Stimulated activated CD8-positive, alpha-beta memory T cell treated with anti-CD3 and anti-CD28 coated beads, Interleukin-12 subunit alpha, Interleukin-12 subunit beta, amount 100 ng/mL, for 4 hours (primary cell): Measurements from ENCODE around the gene TAF4.
"Not testable (repeated sequence)": the region's sequence is repeated elsewhere in the genome, so short reads cannot be mapped to it uniquely, and the experiment has no call there.

Source experiments
- DNase-seq: peaks from one replicate; pipeline ENCODE4 v3.0.0-alpha.2; 2020; ENCODE audit warnings: low read depth

The TAF4 gene

DNA sequence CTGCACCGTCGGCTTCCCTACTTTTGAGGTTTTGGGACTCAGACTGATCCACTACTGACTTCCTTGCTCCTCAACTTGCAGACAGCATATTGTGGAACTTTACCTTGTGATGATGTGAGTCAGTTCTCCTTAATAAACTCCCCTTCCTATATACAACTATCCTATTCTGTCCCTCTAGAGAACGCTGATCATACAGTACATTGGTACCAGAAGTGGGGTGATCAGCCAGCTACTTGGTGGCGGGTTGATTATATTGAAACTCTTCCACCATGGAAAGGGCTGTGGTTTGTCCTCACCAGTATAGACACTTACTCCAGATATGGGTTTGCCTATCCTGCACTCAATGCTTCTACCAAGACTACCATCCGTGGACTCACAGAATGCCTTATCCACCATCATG, 7.6 kb upstream of the TAF4 start:
- no peak for DNase-seq

DNA sequence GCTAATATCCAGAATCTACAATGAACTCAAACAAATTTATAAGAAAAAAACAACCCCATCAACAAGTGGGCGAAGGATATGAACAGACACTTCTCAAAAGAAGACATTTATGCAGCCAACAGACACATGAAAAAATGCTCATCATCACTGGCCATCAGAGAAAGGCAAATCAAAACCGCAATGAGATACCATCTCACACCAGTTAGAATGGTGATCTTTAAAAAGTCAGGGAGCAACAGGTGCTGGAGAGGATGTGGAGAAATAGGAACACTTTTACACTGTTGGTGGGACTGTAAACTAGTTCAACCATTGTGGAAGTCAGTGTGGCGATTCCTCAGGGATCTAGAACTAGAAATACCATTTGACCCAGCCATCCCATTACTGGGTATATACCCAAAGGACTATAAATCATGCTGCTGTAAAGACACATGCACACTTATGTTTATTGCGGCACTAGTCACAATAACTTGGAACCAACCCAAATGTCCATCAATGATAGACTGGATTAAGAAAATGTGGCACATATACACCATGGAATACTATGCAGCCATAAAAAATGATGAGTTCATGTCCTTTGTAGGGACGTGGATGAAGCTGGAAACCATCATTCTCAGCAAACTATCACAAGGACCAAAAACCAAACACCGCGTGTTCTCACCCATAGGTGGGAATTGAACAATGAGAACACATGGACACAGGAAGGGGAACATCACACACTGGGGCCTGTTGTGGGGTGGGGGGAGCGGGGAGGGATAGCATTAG, 6.2 kb upstream of the TAF4 start:
- DNase-seq = not testable (repeated sequence)

DNA sequence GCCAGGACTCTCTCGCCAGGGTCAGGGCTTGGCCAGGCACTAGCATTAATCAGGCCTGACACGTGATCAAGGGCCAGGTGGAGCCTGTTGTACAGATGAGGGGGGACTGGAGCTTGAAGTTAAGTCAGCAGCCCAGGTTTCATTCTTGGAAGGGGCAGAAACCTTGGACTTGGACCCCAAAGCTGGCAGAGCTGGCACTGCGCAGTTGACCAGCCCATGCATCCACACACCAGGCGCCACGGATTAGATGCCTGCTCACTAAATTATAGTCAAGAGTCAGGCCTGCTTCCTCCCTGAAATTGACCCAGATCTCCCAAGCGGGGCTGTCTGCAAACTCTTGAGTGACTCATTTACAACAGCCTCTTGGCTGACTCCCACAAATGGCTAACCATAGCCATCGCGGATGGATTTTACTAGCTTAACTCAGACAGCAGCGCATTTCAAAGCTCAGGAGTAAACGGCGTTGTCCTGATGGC, 4.1 kb upstream of the TAF4 start:
- DNase-seq = no peak

- no peak for DNase-seq
Measured at GRCh38 chr20:62068997-62069396, 3.3 kb upstream of the TAF4 start.

DNA sequence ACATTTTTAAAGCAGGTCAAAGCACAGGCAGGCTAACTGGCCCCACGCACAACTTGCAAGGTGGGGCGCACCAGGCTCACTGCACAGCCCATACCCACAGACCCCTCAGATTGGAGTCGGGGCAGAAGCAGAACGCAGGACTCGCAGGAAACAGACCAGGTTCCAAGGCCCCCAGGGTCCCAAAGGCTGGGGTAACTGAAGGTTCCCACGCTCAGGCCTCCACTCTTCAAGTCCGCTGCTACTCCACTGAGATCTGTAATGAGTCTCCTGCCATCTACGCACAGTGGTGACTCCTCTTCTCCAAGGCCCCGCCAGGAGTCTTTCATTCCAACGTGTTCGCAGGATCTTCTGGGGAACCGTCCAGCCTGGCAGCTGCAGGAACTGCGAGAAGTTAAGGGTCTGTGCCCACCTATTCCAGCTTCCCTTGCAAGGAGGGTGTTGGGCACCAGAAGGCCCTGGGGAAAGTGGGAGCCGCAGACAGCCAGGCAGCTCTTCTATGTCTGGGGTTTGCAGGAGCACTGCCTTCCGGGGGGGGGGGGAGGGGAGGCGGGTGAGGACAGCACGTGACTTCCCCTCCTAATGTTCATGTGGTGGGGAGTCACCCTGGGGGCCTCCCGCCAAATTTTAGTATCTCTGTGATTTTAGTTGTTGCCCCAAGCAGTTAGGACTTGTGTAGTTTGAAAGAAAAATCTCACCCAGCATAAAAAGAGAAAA, 2.0 kb upstream of the TAF4 start:
- no peak for DNase-seq

DNA sequence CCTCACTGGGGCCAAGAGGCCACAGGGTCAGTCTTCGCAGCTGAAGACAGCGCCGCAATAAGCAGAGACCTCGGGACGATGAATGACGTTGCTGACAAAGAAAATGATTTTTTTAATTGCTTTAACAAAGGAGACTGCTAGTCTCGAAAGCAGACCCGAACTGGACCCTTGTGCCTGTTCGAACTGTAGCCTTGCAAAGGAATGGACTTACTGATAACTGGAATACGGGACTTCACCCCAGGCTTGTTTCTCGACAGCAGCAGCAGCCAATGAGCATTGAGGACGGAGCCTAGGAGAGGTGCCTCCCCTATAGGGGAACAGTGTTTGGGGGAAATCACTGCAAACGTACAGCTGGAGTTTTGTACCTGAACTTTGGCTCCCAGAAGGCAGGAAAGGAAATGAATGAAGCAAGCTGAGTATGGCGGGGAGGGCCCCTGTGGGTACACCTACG, 1.3 kb upstream of the TAF4 start:
- DNase-seq = no peak

DNA sequence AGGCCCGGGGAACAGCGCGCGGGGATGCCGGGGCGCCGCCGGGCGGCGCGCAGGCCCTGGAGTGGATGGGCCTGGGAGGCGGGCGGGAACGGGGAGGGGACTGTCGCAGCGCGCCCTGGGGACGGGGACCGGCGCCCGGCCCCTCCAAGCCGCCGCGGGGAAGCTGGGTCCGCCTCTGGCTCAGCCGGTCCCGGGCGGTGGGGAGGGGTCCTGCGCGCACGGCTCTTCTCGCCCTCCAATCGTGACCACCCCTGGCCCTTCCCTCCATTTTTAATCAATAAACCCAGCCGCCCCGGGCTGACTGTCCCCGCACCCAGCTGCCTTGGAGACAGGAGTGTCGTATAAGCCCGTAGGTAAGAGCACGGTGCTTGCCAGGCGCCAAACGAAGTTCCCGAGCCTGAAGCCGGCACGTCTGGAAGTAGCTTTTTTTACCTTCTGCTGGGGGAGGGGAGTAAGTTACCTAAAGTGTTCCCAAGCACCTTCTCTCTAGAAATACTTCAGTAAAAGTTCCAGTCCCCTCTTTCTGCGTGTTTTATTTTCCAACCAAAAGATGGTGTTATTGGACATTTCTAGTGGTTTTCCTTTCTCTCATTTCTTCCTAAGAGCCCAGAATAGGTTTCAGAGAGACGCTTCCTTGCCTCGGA, 780 bp upstream of the TAF4 start:
- no peak for DNase-seq

DNA sequence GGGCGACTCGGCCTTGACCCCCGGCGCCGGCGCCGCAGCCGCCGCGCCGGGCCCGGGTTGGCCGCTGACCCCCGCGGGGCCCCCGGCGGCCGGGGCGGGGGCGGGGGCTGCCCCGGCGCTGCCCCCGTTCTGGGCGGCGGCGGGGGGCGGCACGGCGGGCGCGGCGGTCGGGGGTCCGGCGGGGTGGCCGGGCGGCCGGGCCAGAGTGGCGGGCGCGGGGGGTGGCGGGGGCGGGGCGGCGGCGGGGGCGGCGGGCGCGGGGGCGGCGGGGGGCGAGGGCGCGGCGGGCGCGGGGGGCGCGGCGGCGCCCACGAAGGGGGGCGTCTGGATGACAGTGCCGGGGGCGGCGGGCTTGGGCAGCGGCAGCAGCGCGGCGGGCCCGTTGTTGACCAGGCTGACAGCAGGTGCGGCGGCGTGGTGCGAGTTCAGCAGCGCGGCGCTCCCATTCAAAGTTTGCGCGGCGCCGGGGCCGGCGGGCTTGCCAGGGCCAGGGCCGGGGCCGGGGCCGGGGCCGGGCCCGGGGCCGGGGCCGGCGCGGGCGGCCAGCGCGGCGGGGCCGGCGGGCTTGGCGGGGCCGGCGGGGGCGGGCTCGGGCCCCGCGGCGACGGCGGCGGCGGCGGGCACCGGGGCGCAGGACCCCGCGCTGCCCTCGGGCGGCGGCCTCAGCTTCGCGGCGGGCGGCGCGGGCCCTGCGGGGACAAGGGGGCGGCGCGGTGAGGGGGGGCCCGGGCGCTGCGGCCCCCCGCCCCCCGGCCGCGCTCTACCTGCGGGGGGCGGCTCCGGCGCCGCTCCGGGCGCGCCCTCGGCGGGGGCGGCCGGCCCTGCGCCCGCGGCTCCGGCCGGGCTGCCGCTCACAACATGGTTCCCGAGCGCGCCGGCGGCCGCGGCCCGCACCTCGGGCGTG, 659 bp downstream of the TAF4 start:
- no peak for DNase-seq

- DNase-seq = no peak
Measured at GRCh38 chr20:62063981-62064769, 1.5 kb downstream of the TAF4 start.

- DNase-seq = no peak
Measured at GRCh38 chr20:62063315-62063980, 2.2 kb downstream of the TAF4 start.

DNA sequence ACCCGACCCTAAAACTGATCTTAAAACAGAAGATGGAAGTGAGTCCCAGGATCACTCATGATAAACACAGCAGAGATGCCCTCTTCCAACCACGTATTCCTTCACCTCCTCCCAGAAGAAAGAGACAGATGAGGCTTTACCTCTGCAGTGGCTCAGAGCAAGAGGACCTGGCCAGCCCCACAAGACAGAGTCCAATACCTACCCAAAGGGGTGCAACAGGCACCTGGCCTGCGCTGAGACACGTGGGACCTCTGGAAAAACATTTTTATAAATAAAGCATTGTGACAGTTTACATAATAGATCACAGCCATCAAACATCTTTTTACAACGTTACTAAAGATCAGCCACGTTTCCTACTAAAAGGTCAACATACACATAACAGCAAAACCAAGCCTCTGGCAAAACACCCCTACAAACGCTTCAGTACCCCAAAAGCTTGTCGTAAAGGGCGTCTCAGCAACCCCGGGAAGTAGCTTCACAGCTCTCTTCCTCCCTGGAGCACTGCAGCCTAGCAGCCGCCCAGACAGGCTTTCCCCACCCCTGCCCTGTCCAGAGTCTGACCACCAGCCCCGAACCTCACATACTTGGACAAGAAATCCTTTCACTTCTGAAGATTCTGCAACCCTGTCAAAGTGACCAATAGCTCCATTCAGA, 2.9 kb downstream of the TAF4 start:
- DNase-seq = no peak

DNA sequence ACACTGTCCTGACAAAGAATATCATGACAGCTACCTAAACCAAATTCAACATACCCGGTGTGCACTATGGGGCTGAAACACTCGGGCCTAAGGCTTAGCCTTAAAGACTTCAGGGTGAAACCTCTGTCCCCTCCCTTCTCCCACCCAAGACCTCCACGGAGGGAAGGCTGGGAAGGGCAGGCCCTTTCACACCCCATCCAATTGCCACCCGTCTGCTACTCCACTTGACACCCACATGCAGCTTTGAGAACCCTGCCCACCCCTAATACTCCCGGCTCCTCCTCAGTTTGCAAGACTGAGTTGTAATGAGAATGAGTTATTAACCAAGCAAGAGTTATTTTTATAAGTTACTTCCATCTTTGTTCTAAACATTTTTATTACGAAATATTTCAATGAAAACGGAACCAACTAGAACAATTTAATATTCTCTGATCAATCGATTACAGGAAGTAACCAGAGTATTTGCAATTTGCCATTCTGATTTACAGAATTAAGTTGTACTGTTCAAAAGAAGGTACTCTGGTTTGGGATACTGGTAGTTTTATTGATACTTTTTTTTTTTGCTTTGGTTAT, 3.7 kb downstream of the TAF4 start:
- DNase-seq = no peak

DNA sequence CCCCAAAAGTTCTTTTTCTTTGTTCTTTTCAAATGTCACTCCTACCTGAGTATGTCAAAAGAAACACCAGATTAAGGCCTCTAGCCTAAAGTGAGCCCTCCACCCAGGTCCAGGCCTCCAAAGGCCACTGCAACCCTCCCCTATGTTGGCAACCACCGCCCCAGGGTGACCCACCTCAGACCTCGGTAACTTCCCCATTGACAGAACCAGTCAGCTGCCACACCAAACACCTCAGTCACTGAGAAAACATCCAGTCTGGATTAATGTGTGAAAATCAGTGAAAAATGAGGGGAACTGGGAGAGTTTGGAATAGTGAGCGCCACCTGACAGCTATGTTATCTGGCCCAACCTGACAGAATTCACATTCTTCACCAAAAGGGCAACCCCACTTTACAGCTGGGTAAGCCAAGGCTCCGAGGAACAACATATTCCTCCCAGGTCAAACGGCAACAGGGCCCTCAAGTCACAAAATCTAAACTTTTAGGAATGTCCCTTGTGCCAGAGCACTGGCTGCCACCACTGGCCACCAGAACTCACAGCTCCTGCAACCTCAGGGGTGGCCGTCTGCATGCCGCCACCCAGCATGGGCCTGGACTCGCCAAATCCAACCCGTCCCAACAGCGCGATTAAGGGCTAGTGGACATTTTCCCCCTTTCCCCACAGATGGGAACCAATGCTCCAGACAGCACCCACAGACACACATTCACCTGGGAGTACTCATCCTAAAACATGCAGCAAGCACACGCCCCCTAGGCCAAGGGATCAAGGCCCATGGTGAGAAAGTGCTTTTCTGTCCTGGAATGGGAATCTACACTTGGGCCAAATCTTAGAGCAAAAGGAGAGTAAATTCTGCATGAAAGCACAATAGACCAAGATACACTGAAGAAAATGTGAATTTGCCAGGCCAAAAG, 4.8 kb downstream of the TAF4 start:
- no peak for DNase-seq

DNA sequence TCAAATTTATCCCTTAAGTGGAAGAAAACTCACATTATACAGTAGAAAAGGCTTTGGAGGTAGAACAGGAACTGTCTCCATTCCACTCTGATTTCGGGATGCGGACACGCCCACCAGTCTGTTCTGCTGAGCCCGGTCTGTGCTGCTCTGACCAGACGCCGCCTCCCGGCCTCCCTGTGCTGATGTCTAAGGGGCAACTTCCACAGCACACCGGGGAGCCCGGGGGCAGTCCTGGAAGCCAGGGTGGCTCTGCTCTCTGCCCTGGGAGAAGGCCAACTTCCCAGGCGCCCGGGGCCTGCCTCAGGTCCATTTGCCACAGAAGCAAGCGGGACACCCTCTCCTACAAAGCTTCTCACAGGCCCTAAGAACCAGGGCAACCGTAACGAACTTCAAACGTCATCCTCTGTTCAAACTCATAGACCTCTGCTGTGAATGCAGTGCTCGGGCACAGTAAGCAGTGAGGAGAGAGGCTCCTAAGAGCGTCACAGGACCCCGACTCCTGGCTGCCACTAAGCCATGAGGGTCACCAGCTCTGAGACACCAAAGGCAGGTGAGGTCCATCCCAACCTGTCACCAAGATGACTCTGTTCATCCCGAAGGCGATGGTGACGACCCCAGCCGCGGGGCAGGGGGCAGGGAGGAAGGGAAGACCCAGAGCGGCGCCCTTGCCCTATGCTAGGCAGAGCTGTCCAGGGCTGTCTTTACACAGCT, 5.6 kb downstream of the TAF4 start:
- DNase-seq = no peak

DNA sequence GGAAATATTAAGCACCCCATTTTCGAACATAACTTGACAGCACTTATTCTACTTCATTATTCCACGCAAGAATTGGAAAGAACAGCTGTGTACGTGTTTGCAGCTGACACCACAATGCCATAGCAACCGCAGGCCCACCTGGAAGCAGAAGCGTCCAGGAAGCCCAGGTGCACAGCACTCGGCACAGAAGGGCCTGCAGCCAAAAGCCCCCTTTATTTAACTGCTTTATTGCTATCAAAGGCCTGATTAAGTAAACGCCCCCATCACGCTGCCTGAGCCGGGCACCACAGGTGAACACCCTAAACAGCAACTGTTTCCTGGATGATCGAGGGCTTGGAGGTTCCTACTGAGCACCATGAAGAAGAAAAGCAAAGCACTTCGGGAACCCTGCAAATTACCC, 6.3 kb downstream of the TAF4 start:
- no peak for DNase-seq

DNA sequence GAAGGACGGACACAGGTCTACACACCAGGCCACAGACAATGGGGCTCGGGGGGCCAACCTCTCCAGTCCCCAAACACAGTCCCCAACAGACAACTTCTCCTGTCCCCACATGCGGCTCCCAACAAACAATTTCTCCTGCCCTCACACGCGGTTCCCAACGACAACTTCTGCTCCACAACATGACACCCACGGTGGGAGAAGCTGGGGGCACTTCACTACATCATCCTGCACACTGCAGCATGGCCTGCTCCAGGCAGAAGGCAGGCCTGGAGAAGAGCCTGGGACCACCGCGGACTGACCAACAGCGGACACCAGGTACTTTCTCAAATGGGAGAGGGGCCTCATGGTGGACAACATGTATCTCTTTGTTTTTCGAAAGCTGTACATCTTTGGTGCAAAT, 6.7 kb downstream of the TAF4 start:
- DNase-seq = no peak

- DNase-seq = no peak
Measured at GRCh38 chr20:62056975-62057374, 8.7 kb downstream of the TAF4 start.

DNA sequence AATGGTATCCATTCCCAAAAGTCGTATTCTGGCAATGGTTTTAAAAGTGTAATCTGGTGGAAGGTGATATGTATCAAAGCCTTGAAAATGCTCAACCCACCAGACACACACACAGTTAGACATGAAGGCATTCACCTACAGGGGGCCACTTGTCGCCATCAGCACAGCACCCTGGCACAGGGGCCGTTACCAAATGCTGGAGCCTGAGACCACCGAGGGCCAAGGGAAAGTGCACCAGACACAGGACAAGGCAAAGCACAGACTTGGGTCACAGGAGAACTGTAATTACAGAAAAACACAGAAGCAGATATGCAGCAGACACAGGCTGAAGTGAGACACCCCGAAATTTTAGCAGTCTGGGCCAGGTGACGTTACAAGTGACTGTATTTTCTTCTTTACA, 9.3 kb downstream of the TAF4 start:
- DNase-seq = no peak
